Measurements from ENCODE around the gene CSNK1A1. TPM values are rescaled to one million over a fixed set of nuclear protein-coding genes. Genes with fewer than 3 reads are reported as not detected.

The CSNK1A1 gene
- total and polyA plus RNA-seq, 4 donors = 43.0 to 108 (median 78.2) TPM

- DNase-seq (ENCODE audit: low spot score) = no peak
- no peak overlapping the region for H3K27ac ChIP-seq (ENCODE audit: low read depth in 1 of 2, low read length in 2 of 2)
- H3K36me3 ChIP-seq (ENCODE audit: control insufficient read depth in 4 of 4, insufficient read depth in 3 of 4, low read depth in 1 of 4, low read length in 3 of 4) = no peaks in the 10 kb centered on the region
- H3K27me3 ChIP-seq (ENCODE audit: control insufficient read depth in 4 of 4, insufficient read depth in 4 of 4, low read length in 3 of 4) = no peaks in the 10 kb centered on the region
- 87% methylated on average over 3 of the region's 3 CpGs for WGBS
- TF ChIP-seq TAF1 (conservative IDR thresholded peaks at IDR 0.05) = no peak
- no peak for TF ChIP-seq EGR1 (IDR thresholded peaks at IDR 0.05; ENCODE audit: low read depth in 2 of 2)
- no peak for TF ChIP-seq FOXA1 (IDR thresholded peaks at IDR 0.05)
- no peak for TF ChIP-seq YY1 (IDR thresholded peaks at IDR 0.05)
- no peak for TF ChIP-seq REST (IDR thresholded peaks at IDR 0.05)
- no peak for TF ChIP-seq RAD21 (IDR thresholded peaks at IDR 0.05)
- TF ChIP-seq FOXA2 (IDR thresholded peaks at IDR 0.05) = no peak
- TF ChIP-seq JUND (IDR thresholded peaks at IDR 0.05) = no peak
- TF ChIP-seq HNF4G (IDR thresholded peaks at IDR 0.05) = no peak
- no peak for TF ChIP-seq ZBTB33 (IDR thresholded peaks at IDR 0.05)
- TF ChIP-seq CTCF (IDR thresholded peaks at IDR 0.05; ENCODE audit: low read depth, low read length, missing input control) = no peak
- no peak for TF ChIP-seq NR2F2 (IDR thresholded peaks at IDR 0.05)
- TF ChIP-seq, protein P1, sequence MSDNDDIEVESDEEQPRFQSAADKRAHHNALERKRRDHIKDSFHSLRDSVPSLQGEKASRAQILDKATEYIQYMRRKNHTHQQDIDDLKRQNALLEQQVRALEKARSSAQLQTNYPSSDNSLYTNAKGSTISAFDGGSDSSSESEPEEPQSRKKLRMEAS (IDR thresholded peaks at IDR 0.05) = no peak
- TF ChIP-seq, protein P2, sequence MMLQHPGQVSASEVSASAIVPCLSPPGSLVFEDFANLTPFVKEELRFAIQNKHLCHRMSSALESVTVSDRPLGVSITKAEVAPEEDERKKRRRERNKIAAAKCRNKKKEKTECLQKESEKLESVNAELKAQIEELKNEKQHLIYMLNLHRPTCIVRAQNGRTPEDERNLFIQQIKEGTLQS (IDR thresholded peaks at IDR 0.05) = no peak
- TF ChIP-seq SP1 (IDR thresholded peaks at IDR 0.05) = no peak
- H3K9me3 ChIP-seq (ENCODE audit: control insufficient read depth in 4 of 4, low read length in 3 of 4) = no peaks in the 10 kb centered on the region
- no peak overlapping the region for H3K4me3 ChIP-seq (ENCODE audit: low read depth in 1 of 3, low read length in 3 of 3)
- no peaks in the 10 kb centered on the region for H3K4me1 ChIP-seq (ENCODE audit: control insufficient read depth in 4 of 4, insufficient read depth in 4 of 4, low read length in 3 of 4)
- no peak overlapping the region for H3K9ac ChIP-seq (ENCODE audit: low read depth in 1 of 2, low read length in 2 of 2)
These were observed 72.5 kb downstream of the CSNK1A1 start for GRCh38 chr5:149478761-149479160.

GRCh38 chr5:149475777-149476176 lies 75.5 kb downstream of the CSNK1A1 start:
- Histone ChIP-seq H3K9ac (ENCODE audit: low read depth in 1 of 2, low read length in 2 of 2) (no peak overlapping the region), H3K27ac (ENCODE audit: low read depth in 1 of 2, low read length in 2 of 2) (no peak overlapping the region), H3K4me1 (ENCODE audit: control insufficient read depth in 4 of 4, insufficient read depth in 4 of 4, low read length in 3 of 4) (peaks cover 0 to 4% (median 0%) of the 10 kb centered on the region in 4 donors), H3K36me3 (ENCODE audit: control insufficient read depth in 4 of 4, insufficient read depth in 3 of 4, low read depth in 1 of 4, low read length in 3 of 4) (no peaks in the 10 kb centered on the region), H3K27me3 (ENCODE audit: control insufficient read depth in 4 of 4, insufficient read depth in 4 of 4, low read length in 3 of 4) (no peaks in the 10 kb centered on the region), H3K4me3 (ENCODE audit: low read depth in 1 of 3, low read length in 3 of 3) (no peak overlapping the region), H3K9me3 (ENCODE audit: control insufficient read depth in 4 of 4, low read length in 3 of 4) (no peaks in the 10 kb centered on the region)
- 92% methylated on average over 3 of the region's 3 CpGs for WGBS
- TF ChIP-seq CTCF (IDR thresholded peaks at IDR 0.05; ENCODE audit: low read depth, low read length, missing input control) (no peak), GABPA (IDR thresholded peaks at IDR 0.05 in 1 of 2, conservative IDR thresholded peaks at IDR 0.05 in 1 of 2) (no peak), JUND (IDR thresholded peaks at IDR 0.05) (no peak), RXRA (IDR thresholded peaks at IDR 0.05) (no peak), HNF4G (IDR thresholded peaks at IDR 0.05) (no peak), EGR1 (IDR thresholded peaks at IDR 0.05; ENCODE audit: low read depth in 2 of 2) (no peak), FOXA1 (IDR thresholded peaks at IDR 0.05) (no peak), YY1 (IDR thresholded peaks at IDR 0.05) (no peak), TAF1 (conservative IDR thresholded peaks at IDR 0.05) (no peak)
- TF ChIP-seq, protein P1 (IDR thresholded peaks at IDR 0.05) = no peak
- TF ChIP-seq, protein P2 (IDR thresholded peaks at IDR 0.05) = no peak
- DNase-seq (ENCODE audit: low spot score) = no peak

Measured in liver (tissue), 9 donors.